Femur (tissue), 1 donor: ENCODE measurements around the gene EXOSC6.
A peak's percentile ranks its signal among the peaks of the same experiment; 100 is the strongest.
"Not testable (repeated sequence)": the region's sequence is repeated elsewhere in the genome, so short reads cannot be mapped to it uniquely, and the experiment has no call there.

Experiments
- DNase-seq: peaks from one replicate; pipeline ENCODE4 v3.0.0-alpha.2; 2017

The EXOSC6 gene

DNA sequence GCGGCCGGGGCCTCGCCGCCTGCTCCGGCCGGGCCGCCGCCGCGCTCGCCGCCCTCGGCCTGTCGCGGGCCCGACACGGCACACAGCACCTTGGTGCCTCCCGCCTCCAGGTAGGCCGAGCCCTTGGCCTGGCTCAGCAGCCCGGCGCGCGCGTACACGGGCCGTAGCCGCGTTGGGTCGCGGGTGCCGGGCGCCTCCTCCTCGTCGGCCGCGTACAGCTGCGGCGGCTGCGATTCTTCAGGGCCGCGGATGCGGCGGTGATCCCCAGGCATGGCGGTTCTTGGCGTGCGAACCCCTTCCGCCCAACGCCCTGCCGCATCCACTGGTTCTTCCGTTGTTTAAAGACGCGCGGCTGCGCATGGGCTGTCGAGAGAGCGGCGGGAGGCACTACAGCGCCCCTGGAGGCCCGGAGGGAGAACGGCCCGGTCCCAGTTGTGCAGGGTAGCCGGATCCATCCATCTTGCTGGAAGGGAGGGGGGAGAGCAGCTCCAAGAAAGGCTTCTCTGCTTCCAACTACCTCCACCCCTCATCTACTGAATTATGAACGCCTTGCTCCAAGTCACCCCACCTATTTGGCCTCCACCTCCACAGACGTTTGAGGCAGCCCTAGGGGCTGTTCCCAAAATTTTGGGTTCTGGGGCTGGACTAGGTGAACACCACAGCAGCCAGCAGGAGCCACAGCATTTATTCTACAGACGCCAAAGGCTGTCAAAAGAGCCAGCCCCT lies at the start of gene EXOSC6:
TSS of gene EXOSC6 (minus strand) at position 312 of the 726 bp plus-strand sequence. CDS start at position 272, 40 bp downstream.
- DNase-seq = peak; percentile 96

DNA sequence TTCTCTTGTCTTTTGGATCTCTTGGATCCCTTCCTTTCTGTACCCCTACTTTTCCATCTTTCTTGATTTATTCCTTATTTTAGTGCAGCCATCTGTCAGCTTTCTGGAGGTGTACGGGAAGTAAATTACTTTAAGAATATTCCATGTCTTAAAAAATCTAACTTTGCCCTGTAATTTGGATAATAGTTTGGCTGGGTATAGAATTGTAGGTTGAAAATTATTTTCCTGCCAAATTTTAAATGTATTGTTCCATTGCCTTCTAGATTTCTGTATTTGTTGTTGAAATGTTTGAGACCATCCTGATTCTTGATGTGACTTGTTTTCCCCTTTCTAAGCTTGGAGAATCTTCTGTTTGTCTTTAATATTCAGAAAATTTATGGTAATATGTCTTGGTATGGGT lies 49.4 kb upstream of the EXOSC6 start:
- DNase-seq = no peak

DNA sequence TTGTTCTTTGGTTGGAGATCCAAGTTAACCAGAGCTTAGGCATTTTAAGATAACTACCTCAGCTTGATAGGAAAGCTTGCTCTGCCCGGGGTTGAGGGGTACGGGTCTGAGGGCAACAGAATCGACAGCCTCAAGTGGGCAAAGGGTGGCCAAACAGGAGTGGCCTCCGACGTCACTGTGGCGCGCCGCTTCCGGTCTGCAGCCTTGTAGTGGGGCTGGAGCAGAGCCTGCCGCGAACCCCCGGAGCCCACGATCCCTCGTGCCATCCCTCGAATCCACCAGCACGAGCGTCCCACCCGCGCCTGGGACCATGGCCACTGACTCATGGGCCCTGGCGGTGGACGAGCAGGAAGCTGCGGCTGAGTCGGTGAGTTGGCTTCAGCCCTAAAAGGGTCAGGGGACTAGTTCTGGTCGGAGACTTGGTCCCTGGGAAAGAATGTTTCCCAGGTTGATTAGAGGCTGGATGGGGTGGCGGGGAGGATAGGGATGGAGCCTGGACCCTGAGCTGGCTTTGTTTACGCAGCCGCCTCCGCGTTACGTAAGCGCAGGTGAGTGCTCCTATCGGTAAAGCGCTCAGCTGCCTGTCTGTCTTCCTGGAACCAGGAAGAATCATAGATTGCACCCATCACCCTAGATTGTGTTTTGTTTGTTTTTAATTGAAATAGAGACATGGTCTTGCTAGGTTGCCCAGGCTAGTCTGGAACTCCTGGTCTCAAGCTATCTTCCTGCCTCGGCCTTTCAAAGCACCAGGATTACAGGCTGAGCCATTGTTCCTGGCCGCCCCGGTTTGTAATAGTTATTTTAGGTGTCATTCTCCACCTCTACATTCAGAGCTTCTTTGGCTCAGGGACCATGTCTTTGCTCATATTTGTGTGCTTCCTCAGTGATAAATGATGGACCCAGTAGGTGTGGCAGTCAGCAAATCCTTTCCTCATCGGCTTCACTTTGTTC lies 47.5 kb upstream of the EXOSC6 start, which contains the start of gene DDX19B:
TSS of gene DDX19B (plus strand) at position 199 of the 951 bp plus-strand sequence. CDS start at position 311, 112 bp downstream.
- DNase-seq = peak; percentile 89

DNA sequence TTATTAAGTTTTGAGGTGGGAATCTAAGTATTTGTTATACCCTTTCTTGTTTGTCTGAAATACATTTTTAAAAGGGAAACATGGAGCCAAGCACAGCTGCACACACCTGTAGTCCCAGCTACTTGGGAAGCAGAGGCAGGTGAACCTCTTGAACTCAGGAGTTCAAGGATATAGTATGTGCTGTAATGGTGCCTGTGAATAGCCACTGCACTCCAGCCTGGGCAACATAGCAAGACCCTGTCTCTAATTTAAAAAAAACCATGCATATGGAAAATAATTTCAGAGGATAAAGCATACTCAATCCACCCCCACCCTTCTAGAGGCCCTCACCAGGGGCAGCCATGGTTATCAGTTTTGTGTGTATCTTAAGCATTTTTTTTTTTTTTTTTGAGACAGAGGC lies 43.9 kb upstream of the EXOSC6 start:
- DNase-seq = no peak

DNA sequence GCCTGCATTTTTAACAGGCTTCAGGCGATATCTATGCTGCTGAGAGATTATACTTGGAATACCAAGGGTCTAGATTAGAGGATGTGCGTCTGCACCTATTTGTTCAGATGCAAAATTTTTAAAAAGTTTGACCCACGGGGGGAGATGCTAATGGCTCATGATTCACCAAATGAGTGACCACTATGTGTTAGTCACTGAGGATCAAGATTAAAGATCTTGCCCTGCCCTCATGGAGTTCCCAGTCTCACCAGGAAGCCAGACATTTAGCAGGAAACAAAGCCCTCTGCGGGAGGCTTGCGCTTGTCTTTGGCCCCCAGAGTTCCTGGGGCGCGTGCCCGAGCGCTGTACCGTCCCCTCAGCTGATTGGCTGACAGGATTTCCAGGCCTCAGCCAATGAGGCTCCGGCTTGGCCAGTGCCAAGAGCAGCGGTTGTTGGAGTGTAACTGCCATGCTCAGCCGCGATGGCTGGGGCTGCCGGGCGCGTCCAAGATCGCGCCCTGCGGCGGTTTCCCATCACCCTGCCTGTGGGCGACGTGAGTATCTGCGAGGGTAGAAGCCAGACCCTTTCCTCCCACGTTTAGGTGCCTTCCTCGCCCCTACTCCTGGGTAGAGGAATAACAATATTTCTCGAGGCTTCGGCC lies 42.8 kb upstream of the EXOSC6 start:
- DNase-seq = no peak

DNA sequence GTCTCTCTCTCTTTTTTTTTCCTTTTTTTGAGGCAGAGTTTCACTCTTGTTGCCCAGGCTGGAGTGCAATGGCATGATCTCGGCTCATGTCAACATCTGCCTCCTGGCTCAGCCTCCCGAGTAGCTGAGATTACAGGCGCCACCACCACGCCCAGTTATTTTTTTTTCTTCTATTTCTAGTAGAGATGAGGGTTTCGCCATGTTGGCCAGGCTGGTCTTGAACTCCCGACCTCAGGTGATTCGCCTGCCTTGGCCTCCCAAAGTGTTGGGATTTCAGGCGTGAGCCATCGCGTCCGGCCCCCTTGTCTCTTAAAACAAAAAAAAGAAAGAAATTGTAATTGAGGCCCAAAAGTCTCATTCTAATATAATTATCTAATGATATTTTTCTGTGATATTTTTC lies 40.4 kb upstream of the EXOSC6 start:
- DNase-seq = not testable (repeated sequence)

DNA sequence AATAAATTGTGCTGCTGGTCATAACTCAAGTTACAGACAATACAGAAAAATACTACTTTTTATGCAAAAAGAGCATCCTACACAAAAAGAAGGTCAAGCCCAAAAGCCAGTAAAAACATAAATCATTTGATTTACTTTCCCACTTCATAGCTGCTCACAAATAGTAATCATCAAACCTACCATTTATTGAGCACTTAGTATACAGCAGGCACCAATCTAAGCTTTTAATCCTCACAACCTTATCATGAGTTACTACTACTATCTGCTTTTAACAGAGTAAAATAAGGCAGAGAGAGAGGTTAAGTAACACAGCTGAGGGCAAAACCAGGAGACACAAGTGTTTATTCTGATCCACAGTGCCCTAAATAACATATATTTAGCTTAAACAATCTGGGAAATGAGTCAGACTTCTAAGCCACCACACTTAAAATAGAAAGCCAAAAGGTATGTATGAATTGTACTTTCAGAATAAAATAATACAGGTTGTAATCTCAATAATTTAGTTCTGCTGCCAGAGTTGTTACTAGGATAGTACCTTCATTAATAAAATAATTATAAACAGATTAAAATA lies 39.3 kb upstream of the EXOSC6 start:
- no peak for DNase-seq

DNA sequence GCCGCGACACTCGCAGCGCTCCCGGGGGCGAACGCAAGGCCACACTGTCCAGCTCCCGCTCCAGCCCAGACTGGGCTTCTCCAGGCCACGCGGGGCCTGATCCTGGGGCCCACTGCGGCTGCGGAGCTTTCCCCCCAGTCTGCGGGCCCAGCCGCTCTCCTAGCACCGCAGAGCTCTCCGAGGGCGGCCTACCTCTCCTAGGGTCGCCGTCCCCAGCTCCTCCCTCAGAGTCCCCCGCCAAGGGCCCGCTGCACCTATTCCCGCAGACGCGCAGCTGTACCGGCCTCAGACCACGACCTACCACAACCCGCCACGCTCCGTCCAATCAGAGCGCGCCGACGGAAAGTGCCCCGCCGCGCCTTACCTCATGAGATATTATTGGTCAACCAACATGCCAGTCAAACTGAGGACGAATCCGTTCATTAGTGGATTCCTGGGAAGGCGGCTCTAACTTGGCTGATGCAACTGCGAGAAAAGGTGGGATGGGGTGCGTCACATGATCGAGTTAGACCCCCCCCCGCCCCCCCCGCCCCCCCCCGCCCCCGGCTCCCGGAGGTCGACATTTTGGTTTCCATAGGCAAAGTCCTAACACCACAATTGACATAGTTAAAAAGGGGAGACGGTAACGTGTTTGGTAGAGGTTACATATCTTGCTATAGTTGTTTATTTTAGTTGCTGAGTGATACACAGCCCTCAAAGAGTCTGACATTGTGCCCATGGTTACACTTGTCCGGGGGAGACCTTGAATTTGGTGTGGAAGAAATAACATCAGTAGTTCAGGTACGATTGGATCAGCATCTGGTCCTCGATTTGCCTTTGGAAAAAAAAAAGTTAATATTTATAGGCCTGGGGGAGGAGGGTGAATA lies 37.7 kb upstream of the EXOSC6 start, which contains the start of gene AARS1:
TSS of gene AARS1 (minus strand) at position 278 of the 866 bp plus-strand sequence. CDS start 6,743 bp downstream, outside the sequence.
- peak; percentile 99 for DNase-seq

DNA sequence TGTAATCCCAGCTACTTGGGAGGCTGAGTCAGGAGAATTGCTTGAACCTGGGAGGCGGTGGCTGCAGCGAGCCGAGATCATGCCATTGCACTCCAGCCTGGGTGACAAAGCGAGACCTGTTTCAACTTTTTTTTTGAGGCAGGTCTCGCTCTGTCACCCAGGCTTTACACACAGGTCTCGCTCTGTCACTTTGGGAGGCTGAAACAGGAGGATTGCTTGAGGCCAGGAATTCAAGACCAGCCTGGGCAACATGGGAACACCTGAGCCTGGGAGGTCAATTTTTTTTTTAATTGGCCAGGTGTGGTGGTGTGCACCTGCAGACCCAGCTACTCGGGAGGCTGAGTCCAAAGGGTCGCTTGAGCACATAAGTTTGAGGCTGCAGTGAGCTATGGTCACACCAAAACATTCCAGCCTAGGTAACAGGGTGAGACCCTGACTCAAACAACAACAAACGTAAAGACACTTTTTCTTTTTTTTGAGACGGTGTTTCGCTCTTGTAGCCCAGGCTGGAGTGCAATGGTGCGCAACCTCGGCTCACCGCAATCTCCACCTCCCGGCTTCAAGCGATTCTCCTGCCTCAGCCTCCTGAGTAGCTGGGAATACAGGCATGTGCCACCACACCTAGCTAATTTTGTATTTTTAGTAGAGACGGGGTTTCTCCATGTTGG lies 35.7 kb upstream of the EXOSC6 start:
- not testable (repeated sequence) for DNase-seq

DNA sequence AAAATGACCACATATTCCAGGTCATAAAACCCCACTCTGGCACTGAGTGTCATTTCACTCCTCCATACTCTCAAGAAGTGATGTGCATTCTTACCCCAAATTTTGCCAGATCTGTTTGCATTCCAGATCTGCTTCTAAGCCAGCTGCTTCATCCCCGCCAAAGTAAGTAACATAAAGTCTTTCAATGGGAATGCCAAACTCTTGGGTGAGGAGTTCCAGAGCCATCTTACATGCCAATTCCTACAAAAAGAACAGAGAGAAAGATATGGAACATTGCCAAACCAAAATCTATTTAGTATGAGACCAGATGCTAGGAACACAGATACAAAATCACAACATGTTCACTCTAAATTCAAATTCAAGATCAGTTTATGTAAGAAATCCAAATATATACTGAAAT lies 24.7 kb upstream of the EXOSC6 start:
- no peak for DNase-seq

DNA sequence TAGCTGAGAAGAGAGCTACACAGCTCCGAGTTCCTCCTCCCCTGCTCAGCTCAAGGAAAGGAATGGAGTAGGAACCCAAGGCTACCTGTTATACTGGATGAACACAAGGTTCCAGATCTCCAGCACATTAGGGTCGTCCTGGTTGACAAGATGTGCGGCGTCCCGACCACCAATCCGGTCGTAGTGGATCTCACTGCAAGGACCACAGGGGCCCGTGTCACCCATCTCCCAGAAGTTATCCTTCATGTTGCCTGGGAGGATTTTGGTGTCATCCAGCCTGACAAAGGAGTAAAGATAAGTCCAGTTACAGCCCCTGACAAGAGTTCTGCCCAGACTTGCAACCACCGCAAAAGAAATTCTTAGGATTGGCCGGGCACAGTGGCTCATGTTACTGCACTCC lies 20.0 kb upstream of the EXOSC6 start:
- no peak for DNase-seq

DNA sequence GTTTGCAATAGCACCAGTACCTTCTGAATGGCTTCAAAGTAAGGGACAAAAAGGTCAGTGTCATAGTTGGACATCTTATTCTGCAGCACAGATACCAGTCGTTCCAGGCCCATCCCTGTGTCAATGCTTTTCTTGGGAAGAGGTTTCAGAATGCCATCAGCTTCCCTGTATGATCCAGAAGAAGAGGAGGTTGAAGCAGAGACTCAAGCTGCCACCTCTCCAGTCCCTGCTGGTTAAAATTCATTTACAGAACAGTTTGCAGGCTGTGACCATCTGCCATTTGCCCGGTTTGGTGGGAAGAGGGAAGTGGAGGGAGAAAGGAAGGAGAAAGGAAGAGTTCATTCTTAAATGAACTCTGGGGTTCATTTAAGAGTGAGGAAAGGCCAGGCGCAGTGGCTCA lies 18.4 kb upstream of the EXOSC6 start:
- no peak for DNase-seq

DNA sequence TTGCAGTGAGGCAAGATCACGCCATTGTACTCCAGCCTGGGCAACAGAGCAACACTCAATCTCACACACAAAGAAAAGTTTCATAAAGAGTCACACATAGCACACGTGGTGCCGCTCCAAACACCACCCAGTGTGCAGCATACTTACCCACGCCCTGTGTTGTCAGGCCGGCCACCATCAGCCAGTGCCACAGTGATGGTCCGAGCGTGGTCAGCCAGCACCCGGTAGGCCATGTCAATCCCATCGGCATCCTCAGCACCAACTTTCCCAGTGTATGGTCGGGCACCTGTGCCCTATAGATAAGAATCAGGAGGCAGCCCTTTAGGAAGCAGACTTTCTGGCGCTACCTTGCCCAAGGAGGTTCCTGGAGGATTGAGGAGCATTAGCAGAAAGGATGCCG lies 17.7 kb upstream of the EXOSC6 start:
- no peak for DNase-seq

DNA sequence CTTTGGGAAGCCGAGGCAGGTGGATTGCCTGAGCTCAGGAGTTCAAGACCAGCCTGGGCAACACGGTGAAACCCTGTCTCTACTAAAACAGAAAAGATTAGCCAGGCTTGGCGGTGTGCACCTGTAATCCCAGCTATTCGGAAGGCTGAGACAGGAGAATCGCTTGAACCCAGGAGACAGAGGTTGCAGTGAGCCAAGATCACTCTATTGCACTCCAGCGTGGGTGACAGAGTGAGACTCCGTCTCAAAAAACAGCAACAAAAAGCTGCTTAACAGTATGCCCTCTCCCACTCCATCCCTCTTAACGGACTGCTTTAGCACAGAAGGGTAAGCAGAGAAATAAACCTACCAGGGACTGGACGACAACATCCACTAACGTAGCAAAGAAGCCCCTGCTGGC lies 16.2 kb upstream of the EXOSC6 start:
- DNase-seq = not testable (repeated sequence)

DNA sequence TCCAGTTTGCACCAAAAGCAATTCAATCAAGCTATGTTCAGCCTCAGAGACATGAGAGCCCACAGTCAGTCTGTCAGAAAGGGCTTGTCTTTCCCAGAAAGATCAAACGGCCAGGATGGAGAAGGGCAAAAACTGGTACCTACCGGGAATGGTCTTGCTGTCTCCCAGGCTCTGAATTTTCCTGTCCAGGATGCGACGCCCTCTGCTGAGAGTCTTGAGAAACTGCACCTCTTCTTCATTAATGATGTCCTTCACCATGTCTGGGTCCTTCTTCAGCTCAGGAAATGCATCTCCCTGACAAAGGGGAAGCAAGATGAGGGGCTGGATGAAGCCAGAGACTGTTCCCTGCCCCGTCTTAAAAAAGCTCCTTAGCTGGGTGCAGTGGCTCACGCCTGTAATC lies 15.8 kb upstream of the EXOSC6 start:
- no peak for DNase-seq

DNA sequence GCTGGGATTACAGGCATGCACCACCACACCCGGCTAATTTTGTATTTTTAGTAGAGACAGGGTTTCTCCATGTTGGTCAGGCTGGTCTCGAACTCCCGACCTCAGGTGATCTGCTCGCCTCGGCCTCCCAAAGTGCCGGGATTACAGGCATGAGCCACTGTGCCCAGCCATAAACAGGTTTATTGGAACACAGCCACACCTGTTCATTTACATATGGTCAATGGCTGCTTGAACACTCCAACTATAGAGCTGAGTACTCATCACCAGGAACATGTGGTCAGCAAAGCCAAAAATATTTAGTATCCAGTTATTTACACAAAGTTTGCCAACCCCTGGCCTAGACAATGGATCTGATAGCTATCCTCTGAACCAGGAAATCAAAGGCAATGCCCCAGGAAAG lies 8.2 kb upstream of the EXOSC6 start:
- not testable (repeated sequence) for DNase-seq

DNA sequence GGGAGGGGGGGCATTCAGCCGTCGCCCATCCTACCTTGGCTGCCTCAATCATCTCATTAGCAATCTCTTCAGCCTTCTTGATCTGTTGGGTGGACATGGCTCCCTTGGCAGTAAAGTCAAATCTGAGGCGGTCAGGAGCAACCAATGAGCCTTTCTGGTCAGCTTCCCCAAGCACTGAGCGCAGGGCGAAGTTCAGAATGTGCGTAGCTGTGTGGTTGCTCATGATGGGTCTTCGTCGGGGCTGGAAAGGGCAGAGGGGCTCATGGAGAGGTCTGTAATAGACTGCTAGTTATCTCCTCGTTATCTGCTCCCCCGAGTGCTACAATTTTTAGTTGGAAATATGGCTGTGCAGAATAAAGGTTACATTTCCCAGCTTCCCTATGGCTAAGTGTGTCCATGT lies 7.2 kb upstream of the EXOSC6 start:
- DNase-seq = no peak

DNA sequence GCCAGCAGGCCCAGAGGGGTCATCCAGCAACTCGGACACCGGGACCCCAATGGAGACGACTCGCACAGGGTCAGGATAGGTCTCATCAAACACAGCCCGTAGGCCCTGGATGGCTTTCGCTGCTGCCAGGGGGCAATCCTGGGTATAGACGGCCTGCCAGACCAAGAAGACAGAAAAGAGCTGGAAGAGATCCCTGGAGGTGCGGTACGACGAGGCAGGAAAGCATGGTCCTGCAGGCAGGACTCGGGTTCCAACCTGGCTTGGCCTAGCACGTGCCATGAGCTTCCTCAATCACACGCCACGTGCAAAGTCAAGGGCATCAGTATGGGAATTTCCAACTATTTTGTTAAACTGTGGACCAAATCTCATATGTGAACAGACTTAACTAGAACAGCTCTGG lies 6.3 kb upstream of the EXOSC6 start:
- no peak for DNase-seq

DNA sequence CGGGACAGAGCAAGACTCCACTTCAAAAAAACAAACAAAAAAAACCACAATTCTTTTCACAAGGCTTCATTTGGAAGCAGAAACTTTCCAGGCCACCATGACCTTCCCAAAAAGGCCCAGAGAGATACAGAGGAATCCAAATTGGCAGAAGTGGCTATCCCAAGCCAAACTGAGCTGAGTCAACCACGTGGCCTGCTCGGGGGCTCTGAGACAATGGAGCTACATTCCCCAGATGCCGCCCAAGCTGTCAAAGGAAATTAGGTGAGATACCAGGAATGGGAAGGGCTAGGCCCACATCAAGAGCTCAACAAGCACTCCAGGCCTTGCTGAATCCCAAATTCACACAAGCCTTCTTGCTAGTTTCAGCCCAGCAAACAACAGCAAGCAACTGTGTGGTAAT lies 5.7 kb upstream of the EXOSC6 start:
- DNase-seq = no peak

DNA sequence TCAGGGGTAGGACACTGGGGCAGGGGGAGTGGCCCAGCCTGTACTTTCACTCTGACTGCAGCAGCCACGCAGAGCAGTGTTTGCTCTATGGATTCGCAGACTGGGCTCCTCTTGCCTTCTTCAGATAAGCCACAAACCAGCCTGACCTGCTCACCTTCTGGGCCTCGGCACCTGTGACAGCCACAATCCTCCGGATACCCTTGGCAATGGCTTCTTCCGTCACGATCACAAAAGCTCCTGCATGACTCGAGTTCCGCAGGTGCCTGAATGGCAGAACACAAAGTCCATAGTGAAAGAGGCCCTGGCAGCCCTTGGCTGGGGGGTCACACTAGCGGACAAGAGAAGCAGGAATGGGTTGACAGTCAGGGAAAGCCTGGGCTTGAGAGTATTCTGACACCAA lies 3.8 kb upstream of the EXOSC6 start:
- DNase-seq = no peak

DNA sequence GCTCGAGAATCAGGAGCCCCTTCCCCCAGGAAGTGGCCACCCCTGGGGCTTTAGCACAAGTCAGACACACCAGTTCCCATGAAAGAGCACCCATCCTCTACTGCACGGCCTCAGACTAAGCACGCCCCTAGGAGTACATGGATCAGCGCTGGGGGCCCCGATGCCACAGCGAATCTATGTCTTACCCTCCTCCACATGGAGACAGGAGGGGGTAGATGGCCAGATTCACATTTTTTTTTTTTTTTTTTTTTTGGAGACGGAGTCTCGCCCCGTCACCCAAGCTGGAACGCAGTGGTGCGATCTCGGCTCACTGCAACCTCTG lies 3.2 kb upstream of the EXOSC6 start:
- no peak for DNase-seq
